IMR-90 (cell line): ENCODE data around the gene ZYG11B. TPM values are rescaled to one million over a fixed set of nuclear protein-coding genes. Genes with fewer than 3 reads are reported as not detected.

ENCODE experiments used
- ATAC-seq: fragments of 200-7000 bp; cut with Tn5 transposase; 2 replicates; pipeline ENCODE4 v1.9.1; 2020; ENCODE audit warnings: low read depth, mild to moderate bottlenecking, moderate library complexity
- BruUV-seq: library from RNA; stranded (reverse); fragments of 400-500 nt; replicated peaks from 2 replicates; lab custom pipeline; 2021; lab: Mats Ljungman, UMichigan
- CTCF ChIA-PET: fragments of 300-600 bp; formaldehyde crosslinking; extraction: SDS; loops from one replicate; lab custom pipeline; 2021; ENCODE audit warnings: antibody characterized with exemption; lab: Yijun Ruan, JAX
- POLR2A ChIA-PET: fragments of 300-600 bp; sonication (Branson Sonifier 250); formaldehyde crosslinking; loops from one replicate; lab custom pipeline; 2022; ENCODE audit warnings: antibody characterized with exemption; ENCODE audit not compliant: unreplicated experiment; lab: Charles Lee
- DNase-seq: peaks from one replicate; pipeline ENCODE4 v3.0.0; 2013
- H2AFZ ChIP-seq: replicated peaks from 2 replicates; pipeline ENCODE3; 2013; ENCODE audit warnings: low read length, mild to moderate bottlenecking; ENCODE audit not compliant: poor library complexity
- H2AK5ac ChIP-seq: 2 replicates; pipeline ENCODE4 v1.6.1; 2013; ENCODE audit warnings: low read depth, low read length, inconsistent platforms
- H2AK9ac ChIP-seq: replicated peaks from 2 replicates; pipeline ENCODE3; 2013; ENCODE audit warnings: mild to moderate bottlenecking, low read depth, low read length, moderate library complexity; ENCODE audit not compliant: poor library complexity
- H2BK120ac ChIP-seq: 2 replicates; pipeline ENCODE4 v1.6.1; 2013; ENCODE audit warnings: low read depth, low read length, inconsistent platforms
- H2BK15ac ChIP-seq: 3 replicates; pipeline ENCODE4 v1.6.1; 2013; ENCODE audit warnings: low read depth, low read length, inconsistent platforms
- H2BK20ac ChIP-seq: 2 replicates; pipeline ENCODE4 v1.6.1; 2013; ENCODE audit warnings: low read depth, mild to moderate bottlenecking, inconsistent platforms, low read length, moderate library complexity
- H2BK5ac ChIP-seq: 2 replicates; pipeline ENCODE4 v1.6.1; 2013; ENCODE audit warnings: mild to moderate bottlenecking, low read depth, low read length, inconsistent platforms; ENCODE audit not compliant: poor library complexity, severe bottlenecking
- H3K14ac ChIP-seq: replicated peaks from 2 replicates; pipeline ENCODE4 v1.6.1; 2013; ENCODE audit warnings: low read depth, low read length, inconsistent platforms
- H3K18ac ChIP-seq: 2 replicates; pipeline ENCODE4 v1.6.1; 2013; ENCODE audit warnings: low read depth, low read length, control low read depth
- H3K23ac ChIP-seq: 2 replicates; pipeline ENCODE4 v1.6.1; 2013; ENCODE audit warnings: low read depth, low read length, inconsistent platforms
- H3K27ac ChIP-seq: 2 replicates; pipeline ENCODE4 v1.5.1; 2013; ENCODE audit warnings: mild to moderate bottlenecking, control low read depth, low read length; ENCODE audit not compliant: insufficient read depth
- H3K27me3 ChIP-seq: 2 replicates; pipeline ENCODE4 v1.6.1; 2013; ENCODE audit warnings: low read length; ENCODE audit not compliant: control insufficient read depth, insufficient read depth
- H3K36me3 ChIP-seq: 2 replicates; pipeline ENCODE4 v1.6.1; 2013; ENCODE audit warnings: low read length, mixed read lengths; ENCODE audit not compliant: control insufficient read depth, insufficient read depth
- H3K4ac ChIP-seq: 2 replicates; pipeline ENCODE4 v1.6.1; 2013; ENCODE audit warnings: low read depth, low read length, inconsistent platforms
- H3K4me1 ChIP-seq: 2 replicates; pipeline ENCODE4 v1.6.1; 2013; ENCODE audit warnings: low read length, mixed read lengths; ENCODE audit not compliant: control insufficient read depth, insufficient read depth
- H3K4me2 ChIP-seq: 2 replicates; pipeline ENCODE4 v1.6.1; 2013; ENCODE audit warnings: low read depth, mild to moderate bottlenecking, control low read depth, low read length, moderate library complexity
- H3K4me3 ChIP-seq: 2 replicates; pipeline ENCODE4 v1.5.1; 2013; ENCODE audit warnings: low read depth, mild to moderate bottlenecking, control low read depth, low read length, moderate library complexity; ENCODE audit not compliant: insufficient read depth
- H3K56ac ChIP-seq: 2 replicates; pipeline ENCODE4 v1.6.1; 2013; ENCODE audit warnings: low read length, inconsistent platforms; ENCODE audit not compliant: insufficient read depth; ENCODE audit errors: extremely low read depth
- H3K79me1 ChIP-seq, 2 experiments: 2 replicates each; pipeline ENCODE4 v1.6.1; 2013; ENCODE audit warnings: low read length in 2 of 2, inconsistent platforms in 1 of 2, low read depth in 1 of 2
- H3K9ac ChIP-seq: 2 replicates; pipeline ENCODE4 v1.6.1; 2013; ENCODE audit warnings: low read depth, low read length, control low read depth
- H3K9me1 ChIP-seq: 2 replicates; pipeline ENCODE4 v1.6.1; 2013; ENCODE audit warnings: low read length, inconsistent platforms; ENCODE audit not compliant: insufficient read depth
- H3K9me3 ChIP-seq: 2 replicates; pipeline ENCODE4 v1.6.1; 2013; ENCODE audit warnings: low read length; ENCODE audit not compliant: control insufficient read depth, insufficient read depth
- H4K20me1 ChIP-seq: 2 replicates; pipeline ENCODE4 v1.6.1; 2013; ENCODE audit warnings: low read length, inconsistent platforms; ENCODE audit not compliant: insufficient read depth
- H4K5ac ChIP-seq: 2 replicates; pipeline ENCODE4 v1.6.1; 2013; ENCODE audit warnings: mild to moderate bottlenecking, low read depth, low read length, control low read depth
- H4K8ac ChIP-seq, 2 experiments: 2 replicates each; pipeline ENCODE4 v1.6.1; 2013; ENCODE audit warnings: low read depth in 2 of 2, low read length in 2 of 2, control low read depth in 1 of 2, inconsistent platforms in 1 of 2
- H4K91ac ChIP-seq: 2 replicates; pipeline ENCODE4 v1.6.1; 2013; ENCODE audit warnings: low read depth, low read length, inconsistent platforms; ENCODE audit not compliant: insufficient read depth
- CEBPB ChIP-seq: IDR thresholded peaks from 2 replicates; pipeline ENCODE4 v1.6.1; 2012; ENCODE audit warnings: low read depth, low read length, improper control_type of control experiment
- CHD1 ChIP-seq: IDR thresholded peaks from 2 replicates; pipeline ENCODE4 v1.6.1; 2012; ENCODE audit warnings: low read depth, low read length, improper control_type of control experiment
- CTCF ChIP-seq: conservative IDR thresholded peaks from 2 replicates; pipeline ENCODE4 v1.5.1; 2012; ENCODE audit warnings: mild to moderate bottlenecking, low read depth, low read length, improper control_type of control experiment
- ELK1 ChIP-seq: fragments of 150-350 bp; IDR thresholded peaks from 2 replicates; pipeline ENCODE4 v1.6.1; 2016; ENCODE audit warnings: low read depth, mild to moderate bottlenecking, low read length, moderate library complexity, borderline replicate concordance
- MAZ ChIP-seq: IDR thresholded peaks from 2 replicates; pipeline ENCODE4 v1.6.1; 2012; ENCODE audit warnings: low read depth, mild to moderate bottlenecking, low read length, improper control_type of control experiment, moderate library complexity, borderline replicate concordance
- NFE2L2 ChIP-seq: fragments of 150-350 bp; IDR thresholded peaks from 2 replicates; pipeline ENCODE4 v1.6.1; 2016; ENCODE audit warnings: low read depth, mild to moderate bottlenecking, low read length
- POLR2A ChIP-seq: IDR thresholded peaks from 2 replicates; pipeline ENCODE4 v1.6.1; 2012; ENCODE audit warnings: mild to moderate bottlenecking, low read depth, low read length
- RAD21 ChIP-seq: IDR thresholded peaks from 2 replicates; pipeline ENCODE4 v1.6.1; 2012; ENCODE audit warnings: low read length, improper control_type of control experiment
- RCOR1 ChIP-seq: IDR thresholded peaks from 2 replicates; pipeline ENCODE4 v1.6.1; 2012; ENCODE audit warnings: mild to moderate bottlenecking, low read length, improper control_type of control experiment; ENCODE audit not compliant: insufficient replicate concordance
- RFX5 ChIP-seq: IDR thresholded peaks from 2 replicates; pipeline ENCODE4 v1.8.0; 2012; ENCODE audit warnings: low read depth, mild to moderate bottlenecking, low read length, moderate library complexity
- SMC3 ChIP-seq: fragments of 150-350 bp; IDR thresholded peaks from 2 replicates; pipeline ENCODE4 v1.6.1; 2016; ENCODE audit warnings: low read depth, mild to moderate bottlenecking, antibody characterized with exemption, low read length, moderate library complexity
- USF2 ChIP-seq: fragments of 150-350 bp; IDR thresholded peaks from 2 replicates; pipeline ENCODE4 v1.6.1; 2017; ENCODE audit warnings: mild to moderate bottlenecking, antibody characterized with exemption, low read length, low read depth
- WGBS, 2 experiments: methylation state at CpG; one replicate each; pipeline versions ENCODE4 v1.1.5 to v1.1.7; 2013; ENCODE audit warnings: missing lambda C conversion rate in 2 of 2; ENCODE audit not compliant: insufficient read length in 1 of 2; ENCODE audit errors: extremely low coverage in 2 of 2; 5-methylcytosine and 5-hydroxymethylcytosine counted together
- dilution Hi-C: fragments of 300-500 bp; cut with HindIII; formaldehyde crosslinking; loops from one replicate; pipeline ENCODE4 v1.14.3; 2018; ENCODE audit warnings: low sequenced_read_pairs; ENCODE audit not compliant: unreplicated experiment
- in situ Hi-C: fragments of 300-500 bp; cut with MboI; formaldehyde crosslinking; loops from 3 replicates; pipeline ENCODE4 v1.14.3; 2019; ENCODE audit warnings: low sequenced_read_pairs, inconsistent platforms, mixed read lengths
- intact Hi-C: fragments of 100-400 bp; cut with micrococcal nuclease; formaldehyde crosslinking; loops from 2 replicates; pipeline ENCODE4 v1.10.0; 2022
- polyA plus RNA-seq, 3 experiments: library from polyadenylated mRNA; depleted of rRNA; stranded (reverse); fragments of >200 nt; gene quantifications; 2 replicates each; pipeline ENCODE4 v1.2.3, GENCODE V29; 2012; ENCODE audit warnings: low replicate concordance in 1 of 3
- total RNA-seq: library from RNA; depleted of rRNA; stranded (reverse); fragments of >200 nt; gene quantifications from 2 replicates; pipeline ENCODE4 v1.2.3, GENCODE V29; 2012

ZYG11B gene
- total and polyA plus RNA-seq, 2 of the 4 experiments (the other 2 are of a cell fraction): 8.1 to 55.2 TPM

GRCh38 chr1:52706941-52707926, 19.0 kb upstream of the ZYG11B start:
- H3K4me1 ChIP-seq: peaks cover 4% of the 10 kb centered on the region
- dilution Hi-C loops: no loop called here
- H4K20me1 ChIP-seq: no peaks in the 10 kb centered on the region
- DNase-seq: no peak
- BruUV-seq: no TSS peak
- no peak overlapping the region for H3K56ac ChIP-seq
- H3K27me3 ChIP-seq: no peaks in the 10 kb centered on the region
- H3K9me3 ChIP-seq: no peaks in the 10 kb centered on the region
- intact Hi-C loops: loop anchor here (10.0 kb wide), 1 partner anchor 218 kb away; the partner anchor contains the start of genes ECHDC2 and SCP2
- H2AK5ac ChIP-seq: peak overlapping the region; percentile 49; the same call in 1 of the 2 replicates
- H2BK15ac ChIP-seq: peak overlapping the region; percentile 84; the same call in 1 of the 3 replicates
- peak overlapping the region; percentile 36 for H2BK20ac ChIP-seq
- peak overlapping the region; percentile 37 for H2AFZ ChIP-seq
- H3K79me1 ChIP-seq: peaks cover 0 to 4% of the 10 kb centered on the region in 2 experiments; a peak in 1 of 4 replicates
- peak overlapping the region; percentile 20; the same call in 1 of the 2 replicates for H4K5ac ChIP-seq
- no peak overlapping the region for H2AK9ac ChIP-seq
- H2BK120ac ChIP-seq: peak overlapping the region; percentile 97
- H3K36me3 ChIP-seq: no peaks in the 10 kb centered on the region
- H2BK5ac ChIP-seq: peak overlapping the region; percentile 87
- ATAC-seq: no peak
- H3K4me3 ChIP-seq: no peak overlapping the region
- no peak overlapping the region for H3K18ac ChIP-seq
- H3K23ac ChIP-seq: no peak overlapping the region
- H3K9me1 ChIP-seq: peaks cover 10% of the 10 kb centered on the region
- H4K91ac ChIP-seq: peak overlapping the region; percentile 50; the same call in 1 of the 2 replicates
- H4K8ac ChIP-seq: peak overlapping the region; percentile 34 to 55; a peak in 3 of 4 replicates
- ChIA-PET POLR2A (no interaction called here), CTCF (interaction anchor here (0.6 kb wide), 1 partner anchor 19 kb away, joined by 3 read pairs; no protein-coding TSS in a partner anchor)
- H3K4me2 ChIP-seq: no peak overlapping the region
- H3K27ac ChIP-seq: no peak overlapping the region; the same call in 1 of the 2 replicates
- in situ Hi-C loops: loop anchor here (10.0 kb wide), 1 partner anchor 478 kb away; no protein-coding TSS in a partner anchor
- 92% methylated on average over 5 of the region's 18 CpGs; no CpG with 5 or more reads in 1 of the 2 experiments for WGBS, 2 experiments
- H3K14ac ChIP-seq: 0 out of 2 replicates have a peak overlapping the region, but pooled peaks have one; percentile 5
- no peak overlapping the region for H3K9ac ChIP-seq
- H3K4ac ChIP-seq: peak overlapping the region; percentile 92
- no peak for TF ChIP-seq CHD1
- no peak for TF ChIP-seq NFE2L2
- TF ChIP-seq RFX5: no peak
- TF ChIP-seq RAD21: no peak
- TF ChIP-seq SMC3: no peak
- no peak for TF ChIP-seq CTCF
- no peak for TF ChIP-seq ELK1
- TF ChIP-seq MAZ: no peak
- TF ChIP-seq RCOR1: no peak
- no peak for TF ChIP-seq USF2
- TF ChIP-seq POLR2A: no peak
- no peak for TF ChIP-seq CEBPB
